ENCODE measurements around the gene ZFHX3.

ZFHX3 gene

DNA sequence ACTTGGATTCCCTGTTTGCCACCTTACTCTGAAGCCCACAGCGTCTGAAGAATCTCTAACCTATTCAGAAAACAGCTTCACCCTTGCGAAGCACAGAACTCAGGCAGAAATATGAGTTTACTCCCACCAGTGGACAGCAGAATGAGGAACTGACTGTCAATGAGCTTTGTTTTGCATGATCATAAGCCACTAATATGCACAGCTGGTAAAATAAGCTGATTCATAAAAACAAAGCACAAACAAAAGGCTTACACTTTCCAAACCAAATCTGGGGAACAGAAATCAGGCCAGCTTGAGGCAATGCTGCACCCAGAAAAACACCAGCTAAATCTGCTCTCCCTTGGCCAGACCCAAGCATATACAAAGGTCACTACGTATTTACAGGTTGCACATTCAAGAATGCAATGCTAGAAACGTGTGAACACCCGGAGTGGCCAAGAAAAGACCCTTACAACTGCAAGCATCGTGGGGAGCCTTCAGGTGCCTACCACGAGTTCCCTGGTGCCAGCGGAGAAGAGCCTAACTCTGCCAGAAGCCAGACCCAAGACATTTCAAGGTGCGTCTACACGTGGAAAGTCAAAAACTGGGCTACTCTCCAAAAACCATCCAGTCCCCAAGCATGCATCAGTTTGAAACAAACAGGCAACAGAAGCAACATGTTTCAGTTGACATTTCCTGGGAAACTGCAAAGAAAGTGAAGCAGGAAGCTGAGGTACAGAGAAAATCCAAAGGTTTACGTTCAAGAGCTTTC lies 207.1 kb downstream of the ZFHX3 start:
- DNase-seq = no peak

- no peak for DNase-seq
These were observed 209.0 kb downstream of the ZFHX3 start for GRCh38 chr16:72838951-72839350.

- no peak for DNase-seq
These were observed 209.4 kb downstream of the ZFHX3 start for GRCh38 chr16:72838586-72838910.

- DNase-seq = no peak
These were observed 209.9 kb downstream of the ZFHX3 start for GRCh38 chr16:72837846-72838585.

- DNase-seq = no peak
These were observed 210.9 kb downstream of the ZFHX3 start for GRCh38 chr16:72836985-72837384.

DNA sequence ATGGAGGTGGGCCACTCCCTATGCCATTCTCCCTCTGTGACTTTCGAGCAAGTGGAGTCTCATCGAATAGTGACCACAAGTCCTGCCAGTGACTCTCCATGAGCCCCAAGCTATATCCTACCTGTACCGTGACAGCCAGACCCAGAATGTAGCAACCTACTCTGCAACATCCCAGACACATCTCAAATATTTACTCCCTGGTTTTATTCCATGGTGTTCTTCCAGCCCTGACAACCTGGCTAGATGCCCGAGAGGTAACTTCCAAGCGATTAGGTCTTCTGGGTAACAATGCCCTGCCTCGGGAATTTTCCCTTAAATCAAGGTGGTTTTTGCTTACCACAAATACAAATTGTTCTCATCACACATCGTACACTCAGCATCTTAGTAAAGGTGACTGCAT lies 211.7 kb downstream of the ZFHX3 start:
- DNase-seq = no peak

GRCh38 chr16:72835086-72835485 lies 212.8 kb downstream of the ZFHX3 start:
- no peak for DNase-seq

GRCh38 chr16:72834499-72834898 lies 213.4 kb downstream of the ZFHX3 start:
- no peak for DNase-seq

GRCh38 chr16:72833969-72834368 lies 214.0 kb downstream of the ZFHX3 start:
- DNase-seq = no peak

DNA sequence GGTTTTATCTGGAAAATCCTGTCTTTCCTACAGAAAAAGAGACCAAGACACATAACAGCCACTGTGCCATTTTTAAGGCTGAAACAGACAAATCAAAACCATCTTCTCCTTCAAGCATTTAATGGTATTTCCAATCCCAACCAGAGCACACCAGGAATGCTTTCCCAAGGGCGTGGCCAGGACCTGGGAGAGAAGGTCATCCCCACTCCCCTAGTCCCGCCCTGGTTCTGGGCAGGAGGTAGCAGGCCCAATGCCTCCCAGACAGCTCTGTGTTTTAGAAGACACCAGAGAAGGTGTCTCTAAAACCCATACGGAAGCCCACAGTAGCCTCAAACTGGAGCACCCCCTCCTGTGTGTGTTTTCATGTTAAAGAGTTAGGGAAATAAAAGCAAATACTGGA lies 214.4 kb downstream of the ZFHX3 start:
- no peak for DNase-seq

DNA sequence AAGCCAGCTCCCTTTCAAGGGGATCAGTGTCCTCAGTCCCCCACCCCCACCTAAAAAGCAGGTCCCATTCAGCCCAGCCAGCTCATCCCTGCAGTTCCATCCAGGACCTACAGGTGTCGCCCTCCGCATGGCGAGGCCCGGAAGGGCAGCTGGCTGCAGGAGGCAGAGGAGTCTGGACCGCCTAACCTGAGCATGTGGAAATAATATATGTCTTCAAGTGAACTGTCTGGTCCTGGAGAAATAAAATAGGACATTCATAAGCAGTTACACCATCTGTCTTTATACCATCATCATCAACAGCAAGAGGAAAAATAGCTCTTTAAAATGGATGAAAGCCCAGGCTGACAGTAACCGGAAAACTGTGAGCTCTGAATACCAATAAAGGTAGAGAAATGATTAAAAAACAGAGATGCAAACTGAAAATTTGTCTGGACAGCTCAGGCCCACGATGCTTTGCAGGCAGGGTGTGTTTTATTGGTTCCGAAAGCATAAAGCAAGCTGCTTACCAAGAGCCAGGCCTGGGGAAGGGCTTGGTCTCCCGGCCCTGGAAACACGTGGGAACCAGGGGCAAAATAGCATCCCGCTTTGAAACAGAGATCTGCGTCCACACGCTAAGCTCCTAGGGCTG lies 215.2 kb downstream of the ZFHX3 start:
- peak in 5 of 6 experiments; percentile 15 to 58 (median 43) for DNase-seq

DNA sequence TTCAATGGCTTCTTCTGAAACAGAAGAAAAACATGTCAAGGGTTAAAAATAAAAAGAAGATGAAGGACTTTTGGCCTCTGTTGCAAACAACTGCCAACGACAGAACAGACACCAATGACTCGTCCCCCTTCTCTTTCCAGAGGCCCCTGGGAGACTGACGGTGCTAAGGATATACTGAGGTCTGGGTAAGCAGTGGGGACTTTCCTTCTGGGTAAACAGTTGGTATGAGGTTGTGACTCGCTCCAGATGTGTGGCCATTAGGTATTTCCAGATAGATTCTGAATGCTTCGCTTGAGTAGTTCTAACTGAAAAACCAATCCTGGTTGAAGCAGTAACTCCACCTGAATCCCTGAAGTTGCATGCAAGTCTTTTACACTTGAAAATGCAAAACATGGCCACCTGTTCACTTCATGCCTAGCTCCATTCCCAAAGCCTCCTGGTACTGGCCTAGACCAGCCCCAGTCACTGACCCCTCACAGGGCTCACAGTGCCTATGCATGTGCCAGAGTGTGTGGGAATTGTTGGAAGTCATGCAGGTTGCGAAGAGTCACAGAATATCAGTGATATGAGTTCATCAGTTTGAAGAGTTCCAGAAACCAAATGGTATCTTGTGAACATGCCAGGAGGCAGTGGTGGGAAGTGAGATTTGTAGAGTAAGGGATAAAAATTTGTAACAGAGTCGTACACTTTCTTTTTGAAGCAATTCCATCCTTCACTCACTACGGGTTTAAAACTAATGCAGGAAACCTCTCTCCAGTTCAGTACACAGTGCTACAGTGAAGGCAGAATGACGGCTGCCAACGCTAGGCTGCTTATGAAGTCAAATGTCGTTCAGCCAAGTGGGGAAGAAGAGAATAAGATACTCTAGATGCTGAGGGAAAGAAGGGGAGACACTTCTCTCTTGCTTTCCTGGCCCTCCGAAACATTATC lies 217.8 kb downstream of the ZFHX3 start:
- DNase-seq = no peak

- DNase-seq = no peak
These were observed 220.1 kb downstream of the ZFHX3 start for GRCh38 chr16:72827866-72828265.

- no peak for DNase-seq
These were observed 221.9 kb downstream of the ZFHX3 start for GRCh38 chr16:72825912-72826621.

DNA sequence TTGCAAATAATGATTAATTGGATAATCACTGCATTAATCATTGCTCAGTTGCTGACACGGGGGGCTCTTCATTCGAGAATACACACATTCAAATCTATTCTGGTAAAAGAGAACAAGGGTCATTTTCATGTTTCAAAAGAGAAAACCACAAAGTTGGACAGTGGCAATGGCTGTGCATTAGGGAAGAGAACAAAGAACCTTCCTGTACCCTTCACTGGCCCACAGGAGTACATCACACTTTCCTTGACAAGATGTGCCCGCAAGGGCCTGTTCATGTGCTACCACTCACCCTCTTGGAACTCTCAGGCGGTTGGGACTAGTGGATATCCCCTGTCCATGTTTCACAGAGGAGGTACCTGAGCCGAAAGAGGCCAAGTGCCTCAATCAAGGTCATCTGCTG lies 223.2 kb downstream of the ZFHX3 start:
- no peak for DNase-seq

DNA sequence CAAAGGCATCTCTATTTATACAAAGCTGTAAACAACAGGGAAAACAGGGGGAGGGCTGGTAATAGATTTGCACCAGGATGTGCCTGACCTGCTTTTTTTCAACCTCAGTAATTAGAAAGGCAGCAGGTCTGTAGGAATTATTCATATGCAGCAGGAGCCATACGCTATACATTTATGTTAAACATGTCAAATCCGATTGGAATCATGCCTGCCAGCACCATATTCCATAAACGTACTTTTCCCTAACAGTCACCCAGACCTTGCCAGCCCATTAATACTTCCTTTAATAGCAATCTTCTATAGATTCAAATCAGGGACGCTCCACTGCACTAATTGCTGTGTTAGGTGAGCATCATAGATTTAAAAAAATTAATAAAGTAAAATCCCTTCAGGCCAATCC lies 223.9 kb downstream of the ZFHX3 start:
- DNase-seq = no peak

DNA sequence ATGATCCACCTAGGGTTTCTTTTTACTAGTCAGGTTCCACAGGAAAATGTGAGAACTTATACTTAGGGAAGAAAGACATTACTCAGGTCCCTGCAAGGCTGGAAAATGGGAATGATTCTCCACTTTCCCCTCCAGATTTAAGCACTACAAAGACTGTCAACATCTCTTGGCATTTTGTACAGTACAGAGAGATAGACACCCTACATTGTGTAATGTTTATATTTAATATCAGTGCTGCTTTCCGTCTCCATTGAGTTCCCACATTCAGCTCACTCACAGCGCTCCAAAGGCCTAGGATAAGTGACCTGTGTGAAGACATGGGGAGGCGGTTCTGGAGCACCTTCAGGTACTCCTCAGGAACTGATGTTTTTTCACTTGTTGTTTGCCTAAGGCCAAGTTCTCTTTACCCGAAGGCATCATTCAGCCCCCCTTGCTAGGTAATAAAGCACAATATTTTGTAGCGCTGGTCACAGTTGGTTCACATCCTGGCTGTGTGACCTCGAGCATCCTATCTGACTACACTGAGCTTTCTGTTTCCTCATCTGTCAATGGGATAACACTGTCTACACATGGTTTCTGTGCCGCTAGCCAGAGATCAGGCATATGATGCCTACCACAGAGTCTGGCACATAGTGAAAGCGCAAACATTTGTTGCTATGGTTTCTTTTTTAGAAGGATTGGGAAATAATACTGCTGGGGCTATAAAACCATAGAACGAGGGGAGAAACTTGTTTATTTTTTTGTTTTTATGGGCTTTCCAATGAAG lies 226.6 kb downstream of the ZFHX3 start:
- no peak for DNase-seq

- DNase-seq = no peak
These were observed 228.6 kb downstream of the ZFHX3 start for GRCh38 chr16:72819345-72819744.

GRCh38 chr16:72818236-72818845 lies 229.6 kb downstream of the ZFHX3 start:
- no peak for DNase-seq

DNA sequence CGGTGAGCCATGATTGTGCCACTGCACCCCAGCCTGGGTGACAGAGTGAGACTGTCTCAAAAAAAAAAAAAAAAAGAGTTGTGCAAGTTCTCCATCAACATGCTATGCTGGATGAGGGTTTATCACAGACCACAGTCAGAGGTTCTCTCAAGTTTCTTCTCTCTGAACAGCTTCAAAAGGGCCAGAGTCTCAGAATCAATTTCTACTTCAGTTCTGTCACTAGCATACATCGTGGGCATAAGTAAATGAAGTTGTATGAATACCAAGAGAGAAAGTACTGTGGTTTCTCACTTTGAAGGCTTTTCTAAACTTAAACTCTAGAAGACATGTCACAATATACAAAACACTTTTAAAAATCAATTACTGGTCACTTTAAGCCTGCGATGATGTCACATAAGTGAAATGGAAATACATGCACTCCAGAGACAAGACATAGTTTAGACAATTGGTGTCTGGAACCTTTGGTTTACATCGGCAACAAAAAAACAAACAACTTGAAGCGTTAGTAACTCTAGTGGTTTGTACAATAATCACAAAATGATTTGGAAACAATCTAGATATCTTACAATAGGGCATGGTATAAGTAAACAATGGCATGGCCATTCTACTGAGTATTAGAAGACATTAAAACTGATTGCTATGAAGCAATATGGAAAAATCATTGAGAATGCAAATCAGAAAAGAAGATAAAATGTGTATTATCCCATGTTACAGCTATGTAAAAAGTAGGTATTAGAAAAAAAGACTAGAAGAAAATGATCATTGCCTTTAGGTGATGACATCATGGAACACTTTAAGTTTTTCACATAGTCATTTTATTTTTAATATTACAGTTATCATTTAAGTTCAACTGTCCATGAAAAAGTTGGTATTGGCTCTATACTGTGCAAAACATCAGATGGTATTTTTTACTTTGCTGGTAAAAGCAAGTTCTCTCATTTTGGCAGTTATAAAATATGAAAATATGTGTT lies 232.3 kb downstream of the ZFHX3 start:
- no peak for DNase-seq

Data from stimulated activated naive CD4-positive, alpha-beta T cell (primary cell).